T-helper 22 cell (primary cell): ENCODE data around the gene TXN.
"Not testable (repeated sequence)": the region's sequence is repeated elsewhere in the genome, so short reads cannot be mapped to it uniquely, and the experiment has no call there.

Experiments
- DNase-seq: peaks from one replicate; pipeline ENCODE4 v3.0.0-alpha.2; 2020; ENCODE audit warnings: low read depth

Gene TXN

DNA sequence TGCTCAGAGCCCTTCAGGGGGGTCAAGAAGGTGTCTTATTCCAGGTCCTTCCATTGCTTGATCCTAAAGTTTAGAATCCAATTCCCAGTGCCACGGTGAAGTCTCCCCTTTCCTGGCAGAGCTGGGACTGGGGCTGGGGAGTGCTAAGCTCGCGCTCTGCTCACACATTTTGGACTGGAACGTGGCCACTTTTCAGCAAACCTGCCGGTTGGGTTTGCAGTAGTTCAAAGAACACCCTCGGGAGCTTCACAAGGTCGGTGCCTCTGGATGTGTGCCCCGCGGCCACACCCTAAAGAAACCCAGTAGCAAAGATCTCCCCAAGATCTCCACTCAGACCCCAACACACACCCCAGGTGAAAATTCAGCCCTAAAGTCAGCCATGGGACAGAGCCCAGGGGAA is 48.3 kb downstream of the TXN start, which contains the start of gene C9orf152:
Gene C9orf152 (minus strand): TSS at position 129 of the 400 bp plus-strand sequence. CDS start 580 bp downstream, outside the sequence.
- DNase-seq = no peak

DNA sequence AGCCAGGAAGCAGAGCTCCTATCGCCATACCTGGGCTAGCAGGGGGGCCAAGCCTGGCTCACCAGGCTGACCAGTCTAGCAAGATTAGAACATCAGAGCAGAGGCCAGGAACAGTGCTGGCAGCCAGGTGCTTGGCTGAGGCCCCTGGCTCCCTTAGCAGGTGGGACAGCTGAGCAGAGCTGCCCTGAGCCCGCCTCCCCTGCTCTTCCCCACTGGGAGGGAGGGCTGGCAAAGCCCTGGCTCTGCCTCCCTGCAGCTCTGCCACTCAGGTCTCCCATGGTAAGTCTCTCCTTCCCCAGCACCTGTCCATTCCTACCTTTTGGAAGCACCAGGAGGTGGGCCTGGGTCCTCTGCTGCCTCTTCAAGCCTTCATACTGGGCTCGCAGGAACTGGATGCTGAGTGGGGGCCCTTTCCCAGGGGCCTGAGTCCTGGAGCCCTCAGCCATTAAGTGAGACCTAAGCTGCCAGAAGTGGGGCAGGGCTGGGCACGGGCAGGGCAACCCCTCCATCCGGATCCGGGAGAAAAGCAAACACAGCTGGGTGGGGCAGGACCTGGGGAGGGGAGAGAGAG is 49.2 kb downstream of the TXN start:
- DNase-seq = no peak

DNA sequence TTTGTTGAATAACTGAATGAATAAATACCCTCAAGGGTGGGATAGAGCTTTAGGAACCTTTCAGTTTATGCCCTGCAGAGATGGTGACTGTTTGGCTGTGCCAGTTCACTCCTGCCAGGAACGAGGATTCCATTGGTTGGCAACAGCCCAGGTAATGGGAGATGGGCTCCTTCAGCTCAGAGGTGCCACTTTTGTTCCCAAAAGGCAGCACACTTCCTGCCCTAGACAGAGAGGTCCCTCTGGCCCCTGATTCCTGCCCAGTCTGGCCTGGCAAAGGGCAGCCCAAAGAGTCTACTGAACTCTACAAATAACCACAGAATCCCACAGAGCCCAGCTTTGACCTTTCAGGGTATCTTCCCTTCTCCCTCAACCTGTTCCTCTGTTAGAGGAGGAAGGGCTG is 49.9 kb downstream of the TXN start:
- no peak for DNase-seq

DNA sequence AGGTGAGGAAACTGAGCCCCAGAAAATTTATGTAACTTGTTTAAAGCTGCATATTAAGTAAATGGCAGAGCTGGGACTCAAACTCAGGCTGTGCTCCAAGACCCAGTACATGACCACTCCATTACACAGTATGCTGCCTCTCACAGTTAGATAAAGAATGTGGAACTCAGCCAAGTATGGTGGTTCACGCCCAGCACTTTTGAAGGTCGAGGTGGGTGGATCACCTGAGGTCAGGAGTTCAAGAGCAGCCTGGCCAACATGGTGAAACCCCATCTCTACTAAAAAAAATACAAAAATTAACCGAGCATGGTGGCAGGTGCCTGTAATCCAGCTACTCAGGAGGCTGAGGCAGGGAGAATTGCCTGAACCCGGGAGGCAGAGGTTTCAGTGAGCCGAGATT is 50.7 kb downstream of the TXN start:
- not testable (repeated sequence) for DNase-seq

DNA sequence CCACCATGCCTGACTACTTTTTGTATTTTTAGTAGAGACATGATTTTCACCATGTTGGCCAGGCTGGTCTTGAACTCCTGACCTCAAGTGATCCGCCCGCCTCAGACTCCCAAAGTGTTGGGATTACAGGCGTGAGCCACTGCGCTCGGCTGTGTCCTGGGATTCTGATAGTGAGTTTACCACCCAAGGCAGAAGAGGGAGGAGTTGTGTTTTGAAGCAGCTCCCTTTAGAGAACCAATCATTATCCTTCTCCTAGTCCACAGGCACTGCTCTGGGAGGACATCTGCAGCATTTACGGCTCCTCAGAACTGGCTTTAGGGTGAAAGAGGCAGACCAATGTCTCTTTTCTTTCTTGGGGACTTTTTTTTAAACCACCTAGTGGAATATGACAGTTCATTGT is 54.1 kb downstream of the TXN start:
- DNase-seq = no peak

DNA sequence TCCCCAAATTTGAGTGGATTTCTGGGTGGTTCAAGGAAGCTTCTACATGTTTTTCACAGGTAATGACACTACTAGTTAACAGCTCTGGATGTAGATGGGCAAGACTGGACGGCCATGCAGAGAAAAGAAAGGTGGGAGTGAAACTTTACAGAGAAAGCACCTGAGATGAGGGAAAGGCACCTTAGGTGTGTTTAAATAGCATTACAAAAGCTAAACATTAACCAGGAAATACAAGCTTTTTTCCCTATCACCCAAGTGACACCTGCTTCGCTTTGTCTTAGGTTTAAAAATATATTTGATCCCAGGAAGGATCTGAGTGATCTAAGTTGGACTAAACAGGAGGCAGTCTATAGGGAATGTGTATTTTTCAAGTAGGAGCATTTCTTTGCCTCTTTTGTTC is 56.7 kb downstream of the TXN start:
- DNase-seq = no peak

DNA sequence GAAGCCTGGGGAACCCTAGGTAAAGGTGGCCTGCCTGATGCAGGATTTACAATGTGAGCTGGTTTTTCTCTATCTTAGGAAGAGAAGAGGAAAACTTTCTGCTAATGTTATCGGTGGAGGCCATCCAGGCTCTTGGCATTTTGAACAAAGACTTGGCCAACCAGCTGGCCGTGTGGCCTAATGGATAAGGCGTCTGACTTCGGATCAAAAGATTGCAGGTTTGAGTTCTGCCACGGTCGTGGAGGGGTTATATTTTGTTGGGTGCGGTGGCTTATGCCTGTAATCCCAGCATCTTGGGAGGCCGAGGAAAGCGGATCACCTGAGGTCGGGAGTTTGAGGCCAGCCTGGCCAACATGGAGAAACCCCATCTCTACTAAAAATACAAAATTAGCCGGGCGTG is 58.0 kb downstream of the TXN start:
- DNase-seq = no peak

DNA sequence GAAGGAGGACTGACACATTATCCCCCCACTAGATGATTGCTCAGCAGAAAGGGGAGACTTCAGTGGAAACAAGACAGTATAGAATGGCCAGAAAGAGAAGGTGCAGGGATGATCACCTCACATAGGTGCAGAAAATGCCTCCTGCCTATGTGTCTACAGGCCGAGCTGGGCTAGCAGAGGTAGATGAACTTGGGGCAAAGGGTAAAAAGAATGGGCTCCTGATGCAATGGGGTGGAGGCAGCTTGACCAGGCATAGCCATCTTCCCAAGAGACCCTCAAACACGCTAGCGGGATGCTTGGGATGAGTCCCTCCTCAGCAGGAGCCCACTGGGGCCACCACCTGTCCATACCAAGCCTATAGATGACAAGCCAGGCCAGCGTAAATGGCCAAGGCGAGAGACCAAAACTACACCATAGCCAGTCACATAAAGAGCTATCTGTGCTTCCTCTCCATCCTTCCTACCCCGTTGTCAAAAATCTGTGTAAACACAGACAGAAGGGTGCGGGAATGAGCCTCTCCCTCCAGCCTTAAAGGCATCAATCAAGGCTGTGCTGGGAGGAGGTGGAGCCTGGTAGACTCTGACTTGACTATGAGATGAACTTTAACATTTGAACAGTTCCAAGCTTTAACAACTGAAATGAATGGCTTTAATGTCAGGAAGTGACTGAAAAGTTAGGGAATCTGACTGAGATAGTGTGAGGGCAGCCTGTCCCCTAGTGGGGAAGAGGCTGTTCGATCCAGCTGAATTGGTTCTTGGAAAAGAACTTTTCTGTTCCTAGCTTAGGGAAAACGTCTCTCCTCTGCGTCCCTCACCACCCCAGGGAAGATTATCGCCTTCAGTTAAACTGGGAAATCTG is 58.7 kb downstream of the TXN start:
- DNase-seq = no peak

DNA sequence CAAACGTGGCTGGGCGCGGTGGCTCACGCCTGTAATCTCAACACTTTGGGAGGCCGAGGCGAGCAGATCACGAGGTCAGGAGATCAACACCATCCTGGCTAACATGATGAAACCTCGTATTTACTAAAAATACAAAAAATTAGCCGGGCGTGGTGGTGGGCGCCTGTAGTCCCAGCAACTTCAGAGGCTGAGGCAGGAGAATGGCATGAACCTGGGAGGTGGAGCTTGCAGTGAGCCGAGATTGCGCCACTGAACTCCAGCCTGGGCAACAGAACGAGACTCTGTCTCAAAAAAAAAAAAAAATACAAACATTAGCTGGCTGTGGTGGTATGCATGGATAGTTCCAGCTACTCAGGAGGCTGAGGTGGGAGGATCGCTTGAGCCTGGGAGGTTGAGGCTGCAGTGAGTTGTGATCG is 60.2 kb downstream of the TXN start:
- not testable (repeated sequence) for DNase-seq
